BLaER1 treated with 17β-estradiol and CSF1 and Interleukin-3, amounts not matched to agents 10 nM and 100 nM (cell line): ENCODE measurements around the gene STK24.

Experiments used
- H3K27ac ChIP-seq, 11 experiments: shearing (Covaris generic); formaldehyde crosslinking; 2 replicates each; pipeline ENCODE4 v1.8.1; 2022
- H3K27me3 ChIP-seq, 11 experiments: shearing (Covaris generic); formaldehyde crosslinking; 2 replicates each; pipeline ENCODE4 v1.8.1; 2022
- H3K36me3 ChIP-seq, 11 experiments: shearing (Covaris generic); formaldehyde crosslinking; 2 replicates each; pipeline ENCODE4 v1.8.1; 2022
- H3K4me1 ChIP-seq, 10 experiments: shearing (Covaris generic); formaldehyde crosslinking; 2 replicates each; pipeline ENCODE4 v1.8.1; 2022
- H3K4me2 ChIP-seq, 11 experiments: shearing (Covaris generic); formaldehyde crosslinking; 2 replicates each; pipeline ENCODE4 v1.8.1; 2022
- H3K4me3 ChIP-seq, 10 experiments: shearing (Covaris generic); formaldehyde crosslinking; 2 replicates each; pipeline ENCODE4 v1.8.1; 2022
- H3K9ac ChIP-seq, 11 experiments: shearing (Covaris generic); formaldehyde crosslinking; 2 replicates each; pipeline ENCODE4 v1.8.1; 2022
- H3K9me3 ChIP-seq, 11 experiments: shearing (Covaris generic); formaldehyde crosslinking; replicated peaks in 1 of 11; 2 replicates each; pipeline ENCODE4 v1.8.1; 2022
- H4K20me1 ChIP-seq, 11 experiments: shearing (Covaris generic); formaldehyde crosslinking; 2 replicates each; pipeline ENCODE4 v1.8.1; 2022
- Cebpa-rat ChIP-seq, 11 experiments: shearing (Covaris generic); IDR thresholded peaks; 2 replicates each; pipeline ENCODE4 v1.8.1; 2022

The STK24 gene

GRCh38 chr13:98462241-98462882 lies 114.5 kb downstream of the STK24 start:
- H3K4me3 ChIP-seq = no peak overlapping the region
- peak overlapping the region in 8 of 11 experiments; percentile 11 to 76 (median 66); a peak in 14 of 22 replicates for H3K4me2 ChIP-seq
- peaks cover 0 to 27% (median 22%) of the 10 kb centered on the region in 10 experiments; a peak in 13 of 20 replicates for H3K4me1 ChIP-seq
- peaks cover 81 to 97% (median 93%) of the 10 kb centered on the region in 11 experiments for H4K20me1 ChIP-seq
- no peak for TF ChIP-seq Cebpa-rat (IDR thresholded peaks at IDR 0.05)
- peaks cover 94 to 100% (median 99%) of the 10 kb centered on the region in 11 experiments for H3K36me3 ChIP-seq
- H3K9ac ChIP-seq = no peak overlapping the region
- H3K9me3 ChIP-seq = no peaks in the 10 kb centered on the region
- H3K27ac ChIP-seq = no peak overlapping the region
- no peaks in the 10 kb centered on the region for H3K27me3 ChIP-seq

- Histone ChIP-seq H3K4me3 (no peak overlapping the region), H3K27ac (no peak overlapping the region), H3K9ac (no peak overlapping the region), H3K4me1 (peaks cover 0 to 27% (median 21%) of the 10 kb centered on the region in 10 experiments; a peak in 13 of 20 replicates), H3K27me3 (no peaks in the 10 kb centered on the region), H3K4me2 (peak overlapping the region in 7 of 11 experiments; percentile 31 to 76 (median 70); a peak in 13 of 22 replicates), H3K9me3 (no peaks in the 10 kb centered on the region), H4K20me1 (peaks cover 74 to 97% (median 93%) of the 10 kb centered on the region in 11 experiments), H3K36me3 (peaks cover 95 to 100% (median 99%) of the 10 kb centered on the region in 11 experiments)
- TF ChIP-seq Cebpa-rat (IDR thresholded peaks at IDR 0.05) = no peak
These were observed 115.2 kb downstream of the STK24 start for GRCh38 chr13:98461486-98462240.

- Histone ChIP-seq H4K20me1 (peaks cover 79 to 98% (median 94%) of the 10 kb centered on the region in 11 experiments), H3K4me1 (peaks cover 0 to 27% (median 21%) of the 10 kb centered on the region in 10 experiments; a peak in 13 of 20 replicates), H3K4me3 (no peak overlapping the region), H3K4me2 (no peak overlapping the region), H3K9ac (no peak overlapping the region), H3K9me3 (no peaks in the 10 kb centered on the region), H3K27me3 (no peaks in the 10 kb centered on the region), H3K27ac (no peak overlapping the region), H3K36me3 (peaks cover 95 to 100% (median 99%) of the 10 kb centered on the region in 11 experiments)
- TF ChIP-seq Cebpa-rat (IDR thresholded peaks at IDR 0.05) = no peak
These were observed 116.4 kb downstream of the STK24 start for GRCh38 chr13:98460516-98460915.

GRCh38 chr13:98459721-98460370 lies 117.1 kb downstream of the STK24 start:
- Histone ChIP-seq H3K4me2 (no peak overlapping the region), H3K9me3 (no peaks in the 10 kb centered on the region), H4K20me1 (peaks cover 78 to 98% (median 94%) of the 10 kb centered on the region in 11 experiments)

GRCh38 chr13:98459171-98459681 lies 117.7 kb downstream of the STK24 start:
- no peak overlapping the region for H3K4me3 ChIP-seq
- H3K4me2 ChIP-seq = no peak overlapping the region
- H3K9me3 ChIP-seq = no peaks in the 10 kb centered on the region
- H4K20me1 ChIP-seq = peaks cover 83 to 99% (median 97%) of the 10 kb centered on the region in 11 experiments
- peaks cover 0 to 27% (median 21%) of the 10 kb centered on the region in 10 experiments; a peak in 13 of 20 replicates for H3K4me1 ChIP-seq
- no peaks in the 10 kb centered on the region for H3K27me3 ChIP-seq
- no peak overlapping the region for H3K9ac ChIP-seq
- H3K27ac ChIP-seq = no peak overlapping the region
- no peak for TF ChIP-seq Cebpa-rat (IDR thresholded peaks at IDR 0.05)
- peaks cover 97 to 100% (median 99%) of the 10 kb centered on the region in 11 experiments for H3K36me3 ChIP-seq

More at GRCh38 chr13:98459721-98460370, 117.1 kb downstream of the STK24 start:
- no peak overlapping the region for H3K9ac ChIP-seq
- no peak for TF ChIP-seq Cebpa-rat (IDR thresholded peaks at IDR 0.05)
- H3K27ac ChIP-seq = no peak overlapping the region
- H3K4me3 ChIP-seq = no peak overlapping the region
- H3K36me3 ChIP-seq = peaks cover 95 to 100% (median 99%) of the 10 kb centered on the region in 11 experiments
- no peaks in the 10 kb centered on the region for H3K27me3 ChIP-seq
- peaks cover 0 to 27% (median 21%) of the 10 kb centered on the region in 10 experiments; a peak in 13 of 20 replicates for H3K4me1 ChIP-seq

- no peak for TF ChIP-seq Cebpa-rat (IDR thresholded peaks at IDR 0.05)
- Histone ChIP-seq H3K4me1 (peaks cover 0 to 26% (median 20%) of the 10 kb centered on the region in 10 experiments; a peak in 13 of 20 replicates), H3K4me3 (no peak overlapping the region), H3K4me2 (no peak overlapping the region), H3K9me3 (no peaks in the 10 kb centered on the region), H3K27me3 (no peaks in the 10 kb centered on the region), H3K36me3 (peaks cover 98 to 100% (median 100%) of the 10 kb centered on the region in 11 experiments), H3K9ac (no peak overlapping the region), H3K27ac (no peak overlapping the region), H4K20me1 (peaks cover 84 to 100% (median 99%) of the 10 kb centered on the region in 11 experiments)
These were observed 118.5 kb downstream of the STK24 start for GRCh38 chr13:98458431-98458830.

- Histone ChIP-seq H3K9ac (no peak overlapping the region), H3K9me3 (no peaks in the 10 kb centered on the region), H3K4me1 (peaks cover 0 to 13% (median 8%) of the 10 kb centered on the region in 10 experiments; a peak in 14 of 20 replicates), H4K20me1 (peaks cover 79 to 100% (median 98%) of the 10 kb centered on the region in 11 experiments; a peak in 21 of 22 replicates), H3K27ac (no peak overlapping the region), H3K27me3 (no peaks in the 10 kb centered on the region), H3K36me3 (peaks cover 98 to 100% (median 100%) of the 10 kb centered on the region in 11 experiments), H3K4me3 (no peak overlapping the region), H3K4me2 (no peak overlapping the region)
- no peak for TF ChIP-seq Cebpa-rat (IDR thresholded peaks at IDR 0.05)
These were observed 119.9 kb downstream of the STK24 start for GRCh38 chr13:98457053-98457452.

- peaks cover 0 to 13% (median 8%) of the 10 kb centered on the region in 10 experiments; a peak in 17 of 20 replicates for H3K4me1 ChIP-seq
- H3K27ac ChIP-seq = no peak overlapping the region
- TF ChIP-seq Cebpa-rat (IDR thresholded peaks at IDR 0.05) = no peak
- peaks cover 98 to 100% (median 100%) of the 10 kb centered on the region in 11 experiments for H3K36me3 ChIP-seq
- H3K4me2 ChIP-seq = no peak overlapping the region
- no peaks in the 10 kb centered on the region for H3K9me3 ChIP-seq
- no peak overlapping the region for H3K9ac ChIP-seq
- H3K27me3 ChIP-seq = no peaks in the 10 kb centered on the region
- no peak overlapping the region for H3K4me3 ChIP-seq
- peaks cover 79 to 100% (median 98%) of the 10 kb centered on the region in 11 experiments; a peak in 21 of 22 replicates for H4K20me1 ChIP-seq
These were observed 120.5 kb downstream of the STK24 start for GRCh38 chr13:98456413-98456845.
